Panc1 (cell line): ENCODE data around the gene CNTN1. TPM values are rescaled to one million over a fixed set of nuclear protein-coding genes. Genes with fewer than 3 reads are reported as not detected.

Experiments
- ATAC-seq: fragments of 200-7000 bp; cut with Tn5 transposase; 2 replicates; pipeline ENCODE4 v1.9.1; 2020; ENCODE audit warnings: mild to moderate bottlenecking, moderate library complexity
- BruUV-seq: library from RNA; stranded (reverse); fragments of 400-500 nt; replicated peaks from 2 replicates; lab custom pipeline; 2021; lab: Mats Ljungman, UMichigan
- CTCF ChIA-PET: fragments of 300-600 bp; sonication (Branson Sonifier 250); formaldehyde crosslinking; loops from one replicate; lab custom pipeline; 2022; ENCODE audit warnings: antibody characterized with exemption; lab: Charles Lee
- POLR2A ChIA-PET: fragments of 300-600 bp; sonication (Branson Sonifier 250); formaldehyde crosslinking; loops from one replicate; lab custom pipeline; 2022; ENCODE audit warnings: antibody characterized with exemption; lab: Charles Lee
- DNase-seq: peaks from one replicate; pipeline ENCODE4 v3.0.0-alpha.2; 2010; ENCODE audit warnings: low read depth, low spot score
- H3K27ac ChIP-seq: 2 replicates; pipeline ENCODE4 v1.5.1; 2011; ENCODE audit warnings: mild to moderate bottlenecking, low read length, inconsistent platforms
- H3K27me3 ChIP-seq: fragments of 200-500 bp; sonication (Bioruptor generic); 2 replicates; pipeline ENCODE4 v1.6.0; 2014; ENCODE audit warnings: low read length, inconsistent platforms; ENCODE audit not compliant: control insufficient read depth, insufficient read depth
- H3K36me3 ChIP-seq: fragments of 200-500 bp; sonication (Bioruptor generic); 2 replicates; pipeline ENCODE4 v1.5.1; 2014; ENCODE audit warnings: inconsistent platforms, mild to moderate bottlenecking, low read length, moderate library complexity; ENCODE audit not compliant: control insufficient read depth, insufficient read depth
- H3K4me1 ChIP-seq: 2 replicates; pipeline ENCODE4 v1.5.1; 2011; ENCODE audit warnings: inconsistent platforms, mild to moderate bottlenecking, low read length, moderate library complexity; ENCODE audit not compliant: control insufficient read depth, insufficient read depth
- H3K4me3 ChIP-seq, 2 experiments: 2 replicates each; pipeline ENCODE4 v1.5.1; 2011 to 2012; ENCODE audit warnings: low read depth in 2 of 2, low read length in 2 of 2, mild to moderate bottlenecking in 2 of 2, inconsistent platforms in 1 of 2, moderate library complexity in 1 of 2
- H3K9me3 ChIP-seq: fragments of 200-500 bp; sonication (Bioruptor generic); 2 replicates; pipeline ENCODE4 v1.5.1; 2014; ENCODE audit warnings: low read depth, mild to moderate bottlenecking, inconsistent platforms, low read length, moderate library complexity; ENCODE audit not compliant: control insufficient read depth, insufficient read depth
- POLR2AphosphoS5 ChIP-seq: IDR thresholded peaks from 2 replicates; pipeline ENCODE4 v1.6.1; 2012; ENCODE audit warnings: mild to moderate bottlenecking, low read depth, low read length, moderate library complexity
- SIN3A ChIP-seq: IDR thresholded peaks from 2 replicates; pipeline ENCODE4 v1.6.1; 2012; ENCODE audit warnings: low read depth, mild to moderate bottlenecking, low read length, moderate library complexity, borderline replicate concordance; ENCODE audit not compliant: insufficient read depth
- TCF7L2 ChIP-seq: IDR thresholded peaks from 2 replicates; pipeline ENCODE4 v1.6.1; 2011; ENCODE audit warnings: mild to moderate bottlenecking, low read depth, low read length, inconsistent platforms
- in situ Hi-C: cut with HindIII; loops from 2 replicates; pipeline ENCODE4 v1.10.0; 2016; ENCODE audit warnings: low sequenced_read_pairs, low pct_unique_long_range_greater_than_20kb
- intact Hi-C: fragments of 100-400 bp; cut with micrococcal nuclease; formaldehyde crosslinking; loops from one replicate; pipeline ENCODE4 v1.10.0; 2022; ENCODE audit not compliant: unreplicated experiment
- total RNA-seq: library from RNA; stranded (reverse); gene quantifications from one replicate; pipeline ENCODE4 v1.2.1, GENCODE V29; 2021; ENCODE audit not compliant: unreplicated experiment
- TF ChIP-seq, protein P1 (sequence below), 2 experiments: IDR thresholded peaks; 2 replicates each; pipeline ENCODE4 v1.6.1; 2011 to 2012; ENCODE audit warnings: low read depth in 2 of 2, control low read depth in 1 of 2, low read length in 1 of 2, mild to moderate bottlenecking in 1 of 2, moderate library complexity in 1 of 2; ENCODE audit not compliant: insufficient read depth in 1 of 2
- TF ChIP-seq, protein P2 (sequence below): fragments of 450-650 bp; IDR thresholded peaks from 2 replicates; pipeline ENCODE4 v1.5.1; 2017; ENCODE audit warnings: mild to moderate bottlenecking

CNTN1 gene
- total RNA-seq, 1 experiment from 2014 or later, result not detected

DNA sequence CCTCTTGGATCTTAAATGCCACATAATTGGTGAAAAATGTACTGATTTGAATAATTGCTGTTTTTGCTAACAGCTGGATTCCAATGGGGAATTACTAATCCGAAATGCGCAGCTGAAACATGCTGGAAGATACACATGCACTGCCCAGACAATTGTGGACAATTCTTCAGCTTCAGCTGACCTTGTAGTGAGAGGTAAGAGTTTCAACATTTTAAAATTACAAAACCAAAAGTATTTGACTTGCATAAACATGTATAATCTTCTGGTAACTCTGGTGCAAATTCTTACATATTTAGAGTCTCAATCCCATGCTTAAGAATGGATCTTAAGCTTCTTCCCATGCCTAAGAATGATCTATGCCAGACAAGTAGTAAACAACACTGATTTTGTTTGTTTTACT is 266.8 kb downstream of the CNTN1 start:
- H3K27ac ChIP-seq, result no peak overlapping the region
- no peaks in the 10 kb centered on the region for H3K4me1 ChIP-seq
- TF ChIP-seq POLR2AphosphoS5 (no peak), SIN3A (no peak), TCF7L2 (no peak)
- TF ChIP-seq, protein P1, sequence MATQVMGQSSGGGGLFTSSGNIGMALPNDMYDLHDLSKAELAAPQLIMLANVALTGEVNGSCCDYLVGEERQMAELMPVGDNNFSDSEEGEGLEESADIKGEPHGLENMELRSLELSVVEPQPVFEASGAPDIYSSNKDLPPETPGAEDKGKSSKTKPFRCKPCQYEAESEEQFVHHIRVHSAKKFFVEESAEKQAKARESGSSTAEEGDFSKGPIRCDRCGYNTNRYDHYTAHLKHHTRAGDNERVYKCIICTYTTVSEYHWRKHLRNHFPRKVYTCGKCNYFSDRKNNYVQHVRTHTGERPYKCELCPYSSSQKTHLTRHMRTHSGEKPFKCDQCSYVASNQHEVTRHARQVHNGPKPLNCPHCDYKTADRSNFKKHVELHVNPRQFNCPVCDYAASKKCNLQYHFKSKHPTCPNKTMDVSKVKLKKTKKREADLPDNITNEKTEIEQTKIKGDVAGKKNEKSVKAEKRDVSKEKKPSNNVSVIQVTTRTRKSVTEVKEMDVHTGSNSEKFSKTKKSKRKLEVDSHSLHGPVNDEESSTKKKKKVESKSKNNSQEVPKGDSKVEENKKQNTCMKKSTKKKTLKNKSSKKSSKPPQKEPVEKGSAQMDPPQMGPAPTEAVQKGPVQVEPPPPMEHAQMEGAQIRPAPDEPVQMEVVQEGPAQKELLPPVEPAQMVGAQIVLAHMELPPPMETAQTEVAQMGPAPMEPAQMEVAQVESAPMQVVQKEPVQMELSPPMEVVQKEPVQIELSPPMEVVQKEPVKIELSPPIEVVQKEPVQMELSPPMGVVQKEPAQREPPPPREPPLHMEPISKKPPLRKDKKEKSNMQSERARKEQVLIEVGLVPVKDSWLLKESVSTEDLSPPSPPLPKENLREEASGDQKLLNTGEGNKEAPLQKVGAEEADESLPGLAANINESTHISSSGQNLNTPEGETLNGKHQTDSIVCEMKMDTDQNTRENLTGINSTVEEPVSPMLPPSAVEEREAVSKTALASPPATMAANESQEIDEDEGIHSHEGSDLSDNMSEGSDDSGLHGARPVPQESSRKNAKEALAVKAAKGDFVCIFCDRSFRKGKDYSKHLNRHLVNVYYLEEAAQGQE (IDR thresholded peaks at IDR 0.05; ENCODE audit: insufficient read depth in 1 of 2, low read depth in 2 of 2, low read length in 1 of 2), result no peak
- TF ChIP-seq, protein P2, sequence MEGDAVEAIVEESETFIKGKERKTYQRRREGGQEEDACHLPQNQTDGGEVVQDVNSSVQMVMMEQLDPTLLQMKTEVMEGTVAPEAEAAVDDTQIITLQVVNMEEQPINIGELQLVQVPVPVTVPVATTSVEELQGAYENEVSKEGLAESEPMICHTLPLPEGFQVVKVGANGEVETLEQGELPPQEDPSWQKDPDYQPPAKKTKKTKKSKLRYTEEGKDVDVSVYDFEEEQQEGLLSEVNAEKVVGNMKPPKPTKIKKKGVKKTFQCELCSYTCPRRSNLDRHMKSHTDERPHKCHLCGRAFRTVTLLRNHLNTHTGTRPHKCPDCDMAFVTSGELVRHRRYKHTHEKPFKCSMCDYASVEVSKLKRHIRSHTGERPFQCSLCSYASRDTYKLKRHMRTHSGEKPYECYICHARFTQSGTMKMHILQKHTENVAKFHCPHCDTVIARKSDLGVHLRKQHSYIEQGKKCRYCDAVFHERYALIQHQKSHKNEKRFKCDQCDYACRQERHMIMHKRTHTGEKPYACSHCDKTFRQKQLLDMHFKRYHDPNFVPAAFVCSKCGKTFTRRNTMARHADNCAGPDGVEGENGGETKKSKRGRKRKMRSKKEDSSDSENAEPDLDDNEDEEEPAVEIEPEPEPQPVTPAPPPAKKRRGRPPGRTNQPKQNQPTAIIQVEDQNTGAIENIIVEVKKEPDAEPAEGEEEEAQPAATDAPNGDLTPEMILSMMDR, result no peak
- no peak overlapping the region for H3K4me3 ChIP-seq
- H3K36me3 ChIP-seq, result no peaks in the 10 kb centered on the region
- CTCF ChIA-PET, result no interaction called here
- BruUV-seq, result no TSS peak
- in situ Hi-C loops (no loop called here), intact Hi-C loops (no loop called here)
- POLR2A ChIA-PET, result no interaction called here
- ATAC-seq (no peak), DNase-seq (no peak)
- H3K9me3 ChIP-seq, result no peaks in the 10 kb centered on the region
- no peaks in the 10 kb centered on the region for H3K27me3 ChIP-seq

DNA sequence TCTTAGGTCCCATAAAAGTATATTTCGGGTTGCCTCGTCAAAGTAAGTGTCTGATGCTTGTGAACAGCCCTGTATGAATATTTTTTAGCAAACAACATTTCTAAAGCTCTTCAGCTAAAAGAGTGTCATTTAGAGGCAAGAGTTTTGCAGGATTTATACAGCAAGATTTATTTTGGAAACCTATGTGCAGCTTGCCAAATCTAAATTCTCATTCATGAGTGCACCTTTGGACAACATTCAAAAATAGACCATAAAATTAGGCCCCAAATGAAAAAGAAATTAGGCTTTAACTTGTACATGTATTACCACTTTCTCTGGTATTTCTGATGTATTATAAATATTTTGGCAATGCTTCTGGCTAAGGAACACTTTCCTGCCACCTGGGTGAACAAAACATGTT is 271.5 kb downstream of the CNTN1 start:
- Histone ChIP-seq H3K27me3 (no peaks in the 10 kb centered on the region), H3K4me1 (no peaks in the 10 kb centered on the region), H3K27ac (no peak overlapping the region), H3K9me3 (no peaks in the 10 kb centered on the region), H3K4me3 (no peak overlapping the region), H3K36me3 (no peaks in the 10 kb centered on the region)
- in situ Hi-C loops (no loop called here), intact Hi-C loops (no loop called here)
- ATAC-seq, result no peak
- no peak for DNase-seq
- no peak for TF ChIP-seq SIN3A
- TF ChIP-seq, protein P2, result no peak
- TF ChIP-seq TCF7L2, result no peak
- TF ChIP-seq, protein P1 (IDR thresholded peaks at IDR 0.05; ENCODE audit: insufficient read depth in 1 of 2, low read depth in 2 of 2, low read length in 1 of 2), result no peak
- no peak for TF ChIP-seq POLR2AphosphoS5
- ChIA-PET POLR2A (no interaction called here), CTCF (interaction anchor here (0.7 kb wide), 1 partner anchor 1544 kb away, joined by 3 read pairs; no protein-coding TSS in a partner anchor)
- no TSS peak for BruUV-seq
